Fibroblast of villous mesenchyme (primary cell): ENCODE measurements around the gene FBLN2. TPM values are rescaled to one million over a fixed set of nuclear protein-coding genes. Genes with fewer than 3 reads are reported as not detected.
A peak's percentile ranks its signal among the peaks of the same experiment; 100 is the strongest.

Source experiments
- DNase-seq: peaks from one replicate; pipeline ENCODE4 v3.0.0-alpha.2; 2010; ENCODE audit warnings: low read depth
- H3K4me3 ChIP-seq: 2 replicates; pipeline ENCODE4 v1.5.1; 2011; ENCODE audit warnings: low read depth, mild to moderate bottlenecking, low read length
- total RNA-seq: library from RNA; depleted of rRNA; stranded (reverse); fragments of >200 nt; gene quantifications from 2 replicates; pipeline ENCODE4 v1.2.3, GENCODE V29; 2012
- TF ChIP-seq, protein P1 (sequence below): IDR thresholded peaks from 2 replicates; pipeline ENCODE4 v1.5.1; 2012; ENCODE audit warnings: low read depth, mild to moderate bottlenecking, low read length; ENCODE audit not compliant: insufficient read depth

Gene FBLN2
- total RNA-seq, 1 donor, result 30.2 TPM

DNA sequence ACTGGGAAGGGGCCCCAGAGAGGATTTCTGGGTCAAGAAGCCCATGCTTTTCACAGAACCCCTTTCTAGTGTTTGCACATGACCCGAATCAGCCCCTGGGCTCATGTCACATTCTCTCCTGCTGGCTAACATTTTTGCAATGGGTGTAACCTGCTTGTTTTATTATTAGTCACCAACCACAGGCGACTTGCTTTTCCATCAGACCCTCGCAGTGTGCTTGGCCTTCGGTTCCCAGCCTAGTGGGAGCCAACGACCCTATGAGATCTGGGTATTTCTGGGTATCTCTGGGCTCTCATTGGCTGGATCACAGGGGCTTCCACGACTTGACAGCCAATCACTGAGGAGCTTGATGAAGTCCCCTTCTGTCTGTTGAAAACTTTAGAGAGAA, 11.0 kb upstream of the FBLN2 start:
- DNase-seq, result peak; percentile 95
- no peak overlapping the region for H3K4me3 ChIP-seq
- TF ChIP-seq, protein P1, sequence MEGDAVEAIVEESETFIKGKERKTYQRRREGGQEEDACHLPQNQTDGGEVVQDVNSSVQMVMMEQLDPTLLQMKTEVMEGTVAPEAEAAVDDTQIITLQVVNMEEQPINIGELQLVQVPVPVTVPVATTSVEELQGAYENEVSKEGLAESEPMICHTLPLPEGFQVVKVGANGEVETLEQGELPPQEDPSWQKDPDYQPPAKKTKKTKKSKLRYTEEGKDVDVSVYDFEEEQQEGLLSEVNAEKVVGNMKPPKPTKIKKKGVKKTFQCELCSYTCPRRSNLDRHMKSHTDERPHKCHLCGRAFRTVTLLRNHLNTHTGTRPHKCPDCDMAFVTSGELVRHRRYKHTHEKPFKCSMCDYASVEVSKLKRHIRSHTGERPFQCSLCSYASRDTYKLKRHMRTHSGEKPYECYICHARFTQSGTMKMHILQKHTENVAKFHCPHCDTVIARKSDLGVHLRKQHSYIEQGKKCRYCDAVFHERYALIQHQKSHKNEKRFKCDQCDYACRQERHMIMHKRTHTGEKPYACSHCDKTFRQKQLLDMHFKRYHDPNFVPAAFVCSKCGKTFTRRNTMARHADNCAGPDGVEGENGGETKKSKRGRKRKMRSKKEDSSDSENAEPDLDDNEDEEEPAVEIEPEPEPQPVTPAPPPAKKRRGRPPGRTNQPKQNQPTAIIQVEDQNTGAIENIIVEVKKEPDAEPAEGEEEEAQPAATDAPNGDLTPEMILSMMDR, result no peak

DNA sequence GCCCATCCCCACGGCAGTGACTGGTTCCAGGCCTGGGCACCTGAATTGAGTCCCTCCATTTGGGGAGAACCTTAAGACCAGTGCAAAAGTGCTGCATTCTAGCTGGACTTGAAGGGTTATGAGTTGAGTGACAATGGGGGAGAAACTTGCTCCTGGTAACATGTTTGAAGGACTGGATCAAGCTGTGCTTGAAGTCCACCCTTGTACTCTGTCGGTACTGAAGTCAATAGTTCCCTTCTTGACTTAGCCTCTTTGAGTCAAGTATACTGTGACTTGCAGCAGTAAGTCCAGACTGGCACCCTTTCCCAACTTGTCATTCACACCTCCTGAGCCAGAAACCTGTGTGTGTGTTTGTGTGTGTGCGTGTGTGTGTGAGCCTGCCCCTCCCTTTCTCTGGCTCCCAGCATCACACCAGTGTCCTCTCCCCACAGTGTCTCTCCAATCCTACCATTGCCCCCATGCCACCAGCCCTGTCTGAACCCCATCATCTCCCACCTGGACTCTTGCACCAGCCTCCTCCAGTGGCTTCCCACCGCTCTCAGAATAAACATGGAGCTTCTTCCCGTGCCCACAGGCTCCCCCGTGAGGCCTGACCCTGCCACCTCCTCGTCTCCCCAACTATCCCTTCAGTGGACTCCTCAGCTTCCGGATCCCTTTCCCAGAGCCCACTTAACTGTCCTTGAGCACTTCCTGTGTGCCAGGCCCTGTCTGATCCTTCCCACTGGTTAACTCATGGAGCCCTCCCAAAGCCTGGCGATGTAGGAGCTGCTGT, 10.2 kb upstream of the FBLN2 start:
- DNase-seq, result no peak
- TF ChIP-seq, protein P1, result no peak

DNA sequence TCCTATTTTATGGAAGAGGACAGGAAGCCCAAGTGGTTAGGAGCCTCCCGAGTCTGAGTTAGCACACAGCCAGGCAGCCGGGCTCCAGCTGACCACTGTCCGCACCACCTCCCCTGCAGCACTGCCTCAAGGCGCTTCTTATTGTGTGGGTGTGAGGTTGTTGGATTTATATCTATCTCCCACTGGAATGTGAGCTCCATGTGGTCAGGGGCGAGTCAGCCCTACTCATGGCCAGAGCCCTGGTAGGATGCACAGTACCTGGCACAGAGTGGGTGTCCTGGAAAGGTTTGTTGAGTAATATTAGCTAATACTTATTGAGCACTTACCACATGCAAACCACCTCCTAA, 9.7 kb upstream of the FBLN2 start:
- TF ChIP-seq, protein P1, result no peak
- DNase-seq, result peak; percentile 76
- no peak overlapping the region for H3K4me3 ChIP-seq

More for the DNA sequence above, 10.2 kb upstream of the FBLN2 start:
- H3K4me3 ChIP-seq, result no peak overlapping the region

DNA sequence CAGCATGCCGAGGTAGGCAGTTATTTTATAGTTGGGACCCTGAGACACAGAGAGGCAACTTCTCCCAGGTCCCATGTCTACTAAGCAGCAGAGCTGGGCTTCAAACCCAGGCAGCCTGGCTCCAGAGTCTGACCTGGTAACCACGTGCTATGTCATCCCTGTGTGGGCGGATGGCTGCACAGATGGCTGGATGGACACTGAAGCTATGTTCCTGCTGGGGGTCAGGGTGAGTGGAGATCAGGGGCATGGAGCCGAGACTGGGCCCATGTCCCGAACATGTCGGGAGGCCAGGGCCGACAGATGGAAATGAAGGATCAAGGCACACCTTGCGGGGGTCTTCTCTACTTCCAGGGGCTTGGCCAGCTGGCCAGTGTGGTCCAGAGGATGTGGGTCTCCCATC, 9.3 kb upstream of the FBLN2 start:
- TF ChIP-seq, protein P1, result no peak
- H3K4me3 ChIP-seq, result no peak overlapping the region
- DNase-seq, result no peak

DNA sequence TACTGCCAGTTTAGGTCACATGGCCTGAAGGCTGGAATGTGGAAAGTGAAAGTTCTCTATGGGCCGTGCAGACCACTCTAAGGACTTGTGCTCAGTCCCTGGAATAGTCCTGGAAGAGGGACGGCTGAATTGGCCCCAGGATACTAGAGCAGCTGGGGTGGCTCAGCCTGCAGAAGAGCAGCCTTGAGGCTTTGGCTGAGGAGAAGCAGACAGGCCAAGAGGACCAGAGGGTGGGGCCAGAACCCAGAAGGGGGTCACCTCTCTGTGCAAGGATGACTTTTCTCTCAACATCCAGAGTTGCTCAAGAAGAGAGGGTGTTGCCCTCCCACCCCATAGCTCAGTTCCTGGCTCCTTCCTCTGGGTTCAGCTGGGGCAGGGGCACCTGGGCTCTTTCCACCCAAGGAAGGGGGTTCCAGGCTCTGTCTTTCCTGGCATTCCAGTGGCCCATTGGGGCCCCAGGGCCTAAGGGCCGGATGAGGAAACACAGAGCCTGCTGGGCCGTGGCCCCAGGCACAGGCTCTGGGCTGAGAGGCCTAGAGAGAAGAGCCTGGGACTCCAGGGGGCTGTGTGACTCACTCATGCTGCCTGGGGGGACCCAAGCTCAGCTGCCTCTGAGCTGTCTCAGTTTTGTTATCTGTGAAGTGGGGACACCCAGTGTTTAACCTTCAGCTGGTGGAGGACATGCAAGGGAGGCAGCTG, 8.5 kb upstream of the FBLN2 start:
- TF ChIP-seq, protein P1, result no peak
- DNase-seq, result peak; percentile 56
- H3K4me3 ChIP-seq, result no peak overlapping the region

DNA sequence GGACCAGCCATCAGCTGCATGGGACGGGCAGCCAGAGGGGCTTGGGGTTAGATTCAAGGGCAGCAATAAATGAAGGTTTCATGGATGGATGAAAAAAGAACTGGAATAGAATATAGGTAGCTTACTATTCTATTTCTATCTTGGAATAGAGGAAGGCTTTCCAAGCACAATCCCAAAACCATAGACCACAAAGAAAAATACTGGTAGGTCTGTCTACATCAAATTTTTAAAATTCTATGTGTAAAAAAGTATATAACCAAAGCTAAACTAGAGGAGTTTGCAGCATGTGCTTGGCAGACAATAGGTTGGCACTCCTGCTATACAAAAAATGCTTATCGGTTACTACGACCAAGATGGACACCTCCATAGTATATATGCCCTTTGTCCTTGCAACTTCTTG, 7.2 kb upstream of the FBLN2 start:
- DNase-seq, result no peak
- TF ChIP-seq, protein P1, result no peak

More for the DNA sequence above, 7.2 kb upstream of the FBLN2 start:
- no peak overlapping the region for H3K4me3 ChIP-seq
